ENCODE results near the gene INSL3. TPM values are rescaled to one million over a fixed set of nuclear protein-coding genes. Genes with fewer than 3 reads are reported as not detected.

INSL3 gene
- total and polyA plus RNA-seq, 2 of the 8 experiments (the other 6 are each of a cell fraction or from before 2014, with no cell fraction given): 0.41 to 1.5 TPM

GRCh38 chr19:17861542-17862402 lies 40.5 kb upstream of the INSL3 start:
- Histone ChIP-seq H2AFZ (ENCODE audit: low read length) (no peak overlapping the region), H3K23me2 (ENCODE audit: low read depth, low read length) (peaks cover 20% of the 10 kb centered on the region), H3K9ac (replicated peaks in 1 of 4; ENCODE audit: extremely low read depth in 1 of 4, low read depth in 3 of 4, low read length in 3 of 4) (peak overlapping the region; percentile 35 to 48 (median 41); a peak in 6 of 7 replicates), H3K9me3 (ENCODE audit: insufficient read depth in 2 of 2, low read depth in 1 of 2, low read length in 1 of 2) (no peaks in the 10 kb centered on the region), H2BK12ac (ENCODE audit: low read depth, low read length) (no peak overlapping the region), H2AK5ac (ENCODE audit: low read depth, low read length) (no peak overlapping the region), H2BK5ac (ENCODE audit: low read depth, low read length) (peak overlapping the region; percentile 92), H2BK20ac (ENCODE audit: low read length) (no peak overlapping the region), H3K23ac (ENCODE audit: insufficient read length) (no peak overlapping the region), H3K14ac (ENCODE audit: insufficient read length) (no peak overlapping the region), H3K4me2 (ENCODE audit: insufficient read depth in 1 of 2, low read depth in 2 of 2, low read length in 2 of 2) (peak overlapping the region; percentile 93 to 98), H4K5ac (ENCODE audit: insufficient read length, low read depth, low read length) (no peak overlapping the region), H3K18ac (ENCODE audit: extremely low read depth, low read length) (no peak overlapping the region), H3K4me1 (replicated peaks in 1 of 4; ENCODE audit: control insufficient read depth in 3 of 4, insufficient read depth in 4 of 4, low read length in 3 of 4) (peaks cover 0 to 13% (median 6%) of the 10 kb centered on the region in 4 experiments; a peak in 6 of 7 replicates), H3K27ac (ENCODE audit: low read depth, low read length) (peak overlapping the region; percentile 94; the same call in 1 of the 2 replicates), H3K27me3 (replicated peaks in 1 of 4; ENCODE audit: control insufficient read depth in 3 of 4, extremely low read depth in 1 of 4, insufficient read depth in 3 of 4, low read length in 3 of 4) (no peaks in the 10 kb centered on the region), H4K20me1 (replicated peaks in 1 of 2; ENCODE audit: control insufficient read depth in 1 of 2, insufficient read depth in 2 of 2, low read length in 2 of 2) (peaks cover 18 to 26% of the 10 kb centered on the region in 2 experiments), H2BK120ac (replicated peaks; ENCODE audit: low read depth, low read length) (no peak overlapping the region), H3K79me2 (ENCODE audit: control insufficient read depth in 1 of 2, insufficient read depth in 2 of 2, low read length in 2 of 2) (peaks cover 15 to 28% of the 10 kb centered on the region in 2 experiments), H2BK15ac (ENCODE audit: low read length) (no peak overlapping the region), H3K79me1 (ENCODE audit: low read depth, low read length) (peaks cover 6% of the 10 kb centered on the region; the same call in 1 of the 2 replicates), H4K8ac (ENCODE audit: extremely low read depth, insufficient read depth, low read length) (no peak overlapping the region; the same call in 1 of the 2 replicates), H3K4ac (replicated peaks; ENCODE audit: insufficient read length, low read depth, low read length) (peak overlapping the region; percentile 57), H4K91ac (replicated peaks; ENCODE audit: insufficient read length, low read length) (no peak overlapping the region), H3K36me3 (ENCODE audit: control insufficient read depth in 2 of 4, insufficient read depth in 4 of 4, low read length in 3 of 4) (peaks cover 32 to 51% (median 40%) of the 10 kb centered on the region in 4 experiments), H3K56ac (replicated peaks; ENCODE audit: insufficient read length, low read depth, low read length) (peak overlapping the region; percentile 17), H3K4me3 (ENCODE audit: extremely low read depth in 1 of 4, insufficient read depth in 2 of 4, low read depth in 3 of 4, low read length in 4 of 4) (peak overlapping the region; percentile 38 to 99 (median 98); a peak in 6 of 8 replicates)
- FAIRE-seq (no peak), DNase-seq (ENCODE audit: low read depth in 1 of 2, low spot score in 2 of 2) (no peak)
- POLR2A ChIA-PET (ENCODE audit: partially characterized antibody): interaction anchor here (0.7 to 20.2 kb wide), 19 partner anchors 8 to 202 kb away, joined by 3 to 392 read pairs (median 5); partner anchors contain the start of genes CCDC124, JAK3 and SLC5A5
- TF ChIP-seq POLR2AphosphoS5 (IDR thresholded peaks at IDR 0.05; ENCODE audit: low read depth, low read length): peak; percentile 77; the same call in 1 of the 2 replicates
- no peak for TF ChIP-seq HDAC6 (IDR thresholded peaks at IDR 0.05; ENCODE audit: low read depth, low read length)
- no peak for TF ChIP-seq JUND (IDR thresholded peaks at IDR 0.05; ENCODE audit: low read length)
- TF ChIP-seq GTF2F1 (IDR thresholded peaks at IDR 0.05; ENCODE audit: borderline replicate concordance, low read depth, low read length): no peak
- peak in 1 of 2 experiments; percentile 69; a peak in 2 of 3 replicates for TF ChIP-seq POLR2A (IDR thresholded peaks at IDR 0.05; ENCODE audit: control extremely low read depth in 1 of 2, low read depth in 2 of 2, low read length in 2 of 2)
- no peak for TF ChIP-seq JUN (IDR thresholded peaks at IDR 0.05; ENCODE audit: low read depth, low read length)
- WGBS, 2 experiments (ENCODE audit: extremely low coverage in 1 of 2, insufficient coverage in 1 of 2, insufficient read length in 1 of 2, insufficient replicate concordance in 2 of 2, low coverage in 1 of 2, low lambda C conversion rate in 2 of 2, missing lambda C conversion rate in 1 of 2): 94% methylated on average over 22 of the region's 23 CpGs; no CpG with 5 or more reads in 1 of the 2 experiments
- CTCF ChIA-PET (ENCODE audit: partially characterized antibody): interaction anchor here (1.5 to 1.6 kb wide), 2 partner anchors 8 to 70 kb away, joined by 5 to 9 read pairs; no protein-coding TSS in a partner anchor

Measured in H1 (cell line).